22Rv1 (cell line): ENCODE measurements around the gene TENM4.
A peak's percentile ranks its signal among the peaks of the same experiment; 100 is the strongest.

Experiments
- ZFX ChIP-seq: fragments of 450-650 bp; IDR thresholded peaks from 2 replicates; pipeline ENCODE4 v1.6.1; 2017; ENCODE audit warnings: antibody characterized with exemption, borderline replicate concordance
- TF ChIP-seq, protein P1 (sequence below): fragments of 450-650 bp; IDR thresholded peaks from 2 replicates; pipeline ENCODE4 v1.5.1; 2017; ENCODE audit warnings: mild to moderate bottlenecking

DNA sequence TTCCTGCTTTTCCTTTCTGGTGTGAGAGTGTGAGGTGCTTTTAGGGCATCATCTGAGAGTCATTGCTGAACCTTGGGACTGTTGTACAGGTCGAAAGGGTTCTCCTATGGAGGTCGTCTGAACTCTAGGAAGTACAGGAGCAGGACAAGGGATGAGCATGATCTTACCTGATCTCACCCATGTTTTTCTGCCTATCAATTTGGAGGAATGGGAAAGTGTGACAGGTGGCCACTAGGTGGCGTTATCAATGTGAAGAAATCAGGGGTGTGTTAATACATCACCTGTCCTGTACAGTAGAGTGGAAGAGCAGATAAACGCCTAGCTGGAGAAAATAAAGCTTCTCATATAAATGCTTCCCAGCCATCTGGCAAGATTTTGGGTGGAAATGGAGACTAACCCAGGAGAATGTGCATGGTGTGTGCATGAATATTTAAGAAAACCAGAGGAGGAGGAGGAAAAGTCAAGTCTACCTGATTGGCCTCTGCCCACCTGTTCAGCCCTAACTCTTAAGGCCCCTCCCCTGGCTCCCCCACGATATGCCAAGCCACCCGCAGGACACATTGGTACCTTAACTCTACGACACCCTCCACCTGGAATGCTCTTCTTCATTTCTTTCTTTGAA is 794.2 kb downstream of the TENM4 start:
- TF ChIP-seq, protein P1, sequence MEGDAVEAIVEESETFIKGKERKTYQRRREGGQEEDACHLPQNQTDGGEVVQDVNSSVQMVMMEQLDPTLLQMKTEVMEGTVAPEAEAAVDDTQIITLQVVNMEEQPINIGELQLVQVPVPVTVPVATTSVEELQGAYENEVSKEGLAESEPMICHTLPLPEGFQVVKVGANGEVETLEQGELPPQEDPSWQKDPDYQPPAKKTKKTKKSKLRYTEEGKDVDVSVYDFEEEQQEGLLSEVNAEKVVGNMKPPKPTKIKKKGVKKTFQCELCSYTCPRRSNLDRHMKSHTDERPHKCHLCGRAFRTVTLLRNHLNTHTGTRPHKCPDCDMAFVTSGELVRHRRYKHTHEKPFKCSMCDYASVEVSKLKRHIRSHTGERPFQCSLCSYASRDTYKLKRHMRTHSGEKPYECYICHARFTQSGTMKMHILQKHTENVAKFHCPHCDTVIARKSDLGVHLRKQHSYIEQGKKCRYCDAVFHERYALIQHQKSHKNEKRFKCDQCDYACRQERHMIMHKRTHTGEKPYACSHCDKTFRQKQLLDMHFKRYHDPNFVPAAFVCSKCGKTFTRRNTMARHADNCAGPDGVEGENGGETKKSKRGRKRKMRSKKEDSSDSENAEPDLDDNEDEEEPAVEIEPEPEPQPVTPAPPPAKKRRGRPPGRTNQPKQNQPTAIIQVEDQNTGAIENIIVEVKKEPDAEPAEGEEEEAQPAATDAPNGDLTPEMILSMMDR, result peak; percentile 87
- no peak for TF ChIP-seq ZFX
